GM23338 (cell line): ENCODE data around the gene COPB1. TPM values are rescaled to one million over a fixed set of nuclear protein-coding genes. Genes with fewer than 3 reads are reported as not detected.

Source experiments
- ATAC-seq: fragments of 200-7000 bp; cut with Tn5 transposase; 3 replicates; pipeline ENCODE4 v1.9.1; 2020
- DNase-seq: peaks from one replicate; pipeline ENCODE4 v3.0.0-alpha.2; 2015; ENCODE audit warnings: low spot score
- H2AFZ ChIP-seq: fragments of 200-600 bp; sonication (generic); 2 replicates; pipeline ENCODE4 v1.8.0; 2016; ENCODE audit warnings: antibody characterized with exemption, mild to moderate bottlenecking, moderate library complexity
- H3F3A ChIP-seq: fragments of 200-600 bp; sonication (generic); replicated peaks from 2 replicates; pipeline ENCODE4 v1.8.0; 2017; ENCODE audit warnings: antibody characterized with exemption, mixed run types, low read depth
- H3K27ac ChIP-seq: fragments of 200-600 bp; sonication (generic); 2 replicates; pipeline ENCODE4 v1.6.1; 2016; ENCODE audit warnings: low read depth
- H3K27me3 ChIP-seq: fragments of 200-600 bp; sonication (generic); 2 replicates; pipeline ENCODE4 v1.8.0; 2016; ENCODE audit warnings: mild to moderate bottlenecking, mixed run types, moderate library complexity; ENCODE audit not compliant: insufficient read depth
- H3K36me3 ChIP-seq: fragments of 200-600 bp; sonication (generic); 2 replicates; pipeline ENCODE4 v1.8.0; 2016; ENCODE audit warnings: mild to moderate bottlenecking; ENCODE audit not compliant: insufficient read depth
- H3K4me1 ChIP-seq: fragments of 200-600 bp; sonication (generic); 2 replicates; pipeline ENCODE4 v1.8.0; 2016; ENCODE audit warnings: mild to moderate bottlenecking, moderate library complexity; ENCODE audit not compliant: insufficient read depth
- H3K4me2 ChIP-seq: fragments of 200-600 bp; sonication (generic); 2 replicates; pipeline ENCODE4 v1.7.1; 2017; ENCODE audit warnings: mixed run types
- H3K4me3 ChIP-seq: fragments of 200-600 bp; sonication (generic); 2 replicates; pipeline ENCODE4 v1.6.1; 2016; ENCODE audit warnings: mixed run types
- H3K79me2 ChIP-seq: fragments of 200-600 bp; sonication (generic); replicated peaks from 2 replicates; pipeline ENCODE4 v1.8.0; 2017; ENCODE audit warnings: mild to moderate bottlenecking; ENCODE audit not compliant: insufficient read depth
- H3K9me2 ChIP-seq: fragments of 200-600 bp; sonication (generic); 2 replicates; pipeline ENCODE4 v1.8.0; 2017; ENCODE audit not compliant: insufficient read depth
- H4K20me1 ChIP-seq: fragments of 200-600 bp; sonication (generic); replicated peaks from 2 replicates; pipeline ENCODE4 v1.8.0; 2017; ENCODE audit warnings: mild to moderate bottlenecking; ENCODE audit not compliant: insufficient read depth
- H3K27ac Mint-ChIP-seq: 2 replicates; pipeline ENCODE4 v1.8.0; 2020; ENCODE audit warnings: inconsistent platforms, mild to moderate bottlenecking, moderate library complexity, mixed read lengths
- H3K27me3 Mint-ChIP-seq: 3 replicates; pipeline ENCODE4 v1.8.0; 2022; ENCODE audit warnings: low read depth, mild to moderate bottlenecking, moderate library complexity, mixed read lengths, inconsistent platforms; ENCODE audit not compliant: insufficient read depth, poor library complexity
- H3K36me3 Mint-ChIP-seq: 3 replicates; pipeline ENCODE4 v1.8.0; 2021; ENCODE audit warnings: low read depth, mild to moderate bottlenecking, inconsistent platforms, moderate library complexity, mixed read lengths
- H3K4me1 Mint-ChIP-seq: 3 replicates; pipeline ENCODE4 v1.8.0; 2020; ENCODE audit warnings: mild to moderate bottlenecking, inconsistent platforms, mixed read lengths
- H3K4me3 Mint-ChIP-seq: 3 replicates; pipeline ENCODE4 v1.8.0; 2021; ENCODE audit warnings: moderate library complexity, mild to moderate bottlenecking, inconsistent platforms, mixed read lengths
- H3K9me3 Mint-ChIP-seq: 3 replicates; pipeline ENCODE4 v1.8.0; 2020; ENCODE audit warnings: moderate library complexity, mild to moderate bottlenecking, inconsistent platforms, mixed read lengths
- CREB1 ChIP-seq: fragments of 250-450 bp; sonication (Bioruptor Pico); IDR thresholded peaks from 2 replicates; pipeline ENCODE4 v1.5.0; 2020; ENCODE audit warnings: low read depth, mild to moderate bottlenecking, moderate library complexity
- CTCF ChIP-seq, 2 experiments: fragments of 200-600 bp in 1 of 2; sonication (generic) in 1 of 2; conservative IDR thresholded peaks; 2 replicates each; pipeline versions ENCODE4 v1.5.1 to v1.6.1; 2016 to 2017; ENCODE audit warnings: antibody characterized with exemption in 2 of 2, low read depth in 2 of 2, mild to moderate bottlenecking in 2 of 2, moderate library complexity in 1 of 2
- EZH2 ChIP-seq: fragments of 200-600 bp; sonication (generic); IDR thresholded peaks from one replicate; pipeline ENCODE4 v1.8.0; 2017; ENCODE audit warnings: antibody characterized with exemption, mild to moderate bottlenecking, low read depth; ENCODE audit not compliant: unreplicated experiment
- EZH2phosphoT487 ChIP-seq: fragments of 200-600 bp; sonication (generic); IDR thresholded peaks from one replicate; pipeline ENCODE4 v1.8.1; 2018; ENCODE audit warnings: antibody characterized with exemption; ENCODE audit not compliant: unreplicated experiment
- JUNB ChIP-seq: IDR thresholded peaks from one replicate; pipeline ENCODE4 v1.6.1; 2016; ENCODE audit warnings: antibody characterized with exemption; ENCODE audit not compliant: unreplicated experiment
- NANOG ChIP-seq: IDR thresholded peaks from 2 replicates; pipeline ENCODE4 v1.6.1; 2016; ENCODE audit warnings: antibody characterized with exemption, borderline replicate concordance
- REST ChIP-seq: IDR thresholded peaks from one replicate; pipeline ENCODE4 v1.6.1; 2018; ENCODE audit warnings: antibody characterized with exemption; ENCODE audit not compliant: unreplicated experiment
- ZNF114 ChIP-seq: fragments of 250-450 bp; sonication (Bioruptor Pico); IDR thresholded peaks from 2 replicates; pipeline ENCODE4 v1.5.0; 2020; ENCODE audit warnings: mild to moderate bottlenecking, moderate library complexity
- ZNF331 ChIP-seq: fragments of 250-450 bp; sonication (Bioruptor Pico); IDR thresholded peaks from 2 replicates; pipeline ENCODE4 v1.5.0; 2020; ENCODE audit warnings: low read depth, mild to moderate bottlenecking, moderate library complexity
- ZNF462 ChIP-seq: fragments of 250-450 bp; sonication (Bioruptor Pico); IDR thresholded peaks from 2 replicates; pipeline ENCODE4 v1.5.0; 2020; ENCODE audit warnings: mild to moderate bottlenecking, moderate library complexity
- polyA plus RNA-seq: library from polyadenylated mRNA; unstranded; fragments of >200 nt; fragmentation: Nextera tagmentation; extraction: Ambion mirVana; gene quantifications from 2 replicates; pipeline ENCODE4 v1.2.1, GENCODE V29; 2016
- total RNA-seq: library from RNA; depleted of rRNA; stranded (reverse); fragments of >200 nt; shearing (Covaris generic); gene quantifications from 2 replicates; pipeline ENCODE4 v1.2.3, GENCODE V29; 2014

The COPB1 gene
- total and polyA plus RNA-seq, 2 experiments from 2014 or later = 42.3 to 104 TPM

GRCh38 chr11:14519597-14519916 lies 19.9 kb upstream of the COPB1 start (continued):
- TF ChIP-seq CTCF (conservative IDR thresholded peaks at IDR 0.05; ENCODE audit: low read depth in 2 of 2) (no peak), NANOG (no peak), EZH2 (no peak), ZNF114 (no peak), EZH2phosphoT487 (no peak), REST (no peak), ZNF331 (CRISPR knock-in tag) (no peak), JUNB (no peak)

DNA sequence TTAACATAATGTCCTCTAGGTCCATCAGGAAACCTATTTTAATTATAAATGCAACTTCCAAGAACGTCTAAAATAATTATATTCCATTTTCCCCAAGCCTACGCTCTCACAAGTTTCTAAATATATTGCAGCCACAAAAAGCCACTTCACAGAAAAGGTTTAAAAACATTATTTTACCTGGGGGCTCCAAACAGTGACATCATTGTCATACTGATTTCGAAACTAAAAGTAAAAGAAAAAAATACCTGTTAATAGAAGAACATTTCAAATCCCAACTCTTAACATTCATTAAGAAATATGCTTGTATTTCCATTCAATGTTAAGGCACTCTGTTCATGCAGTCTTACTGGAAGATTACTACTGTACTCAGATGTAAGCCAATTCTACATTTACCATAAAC lies 19.2 kb upstream of the COPB1 start:
- no peaks in the 10 kb centered on the region for H3K9me2 ChIP-seq
- peaks cover 15% of the 10 kb centered on the region for H3K4me1 Mint-ChIP-seq
- H3K36me3 ChIP-seq = peaks cover 23% of the 10 kb centered on the region; the same call in 1 of the 2 replicates
- peak overlapping the region; percentile 97 for H3K4me3 Mint-ChIP-seq
- peak overlapping the region; percentile 97 for H3K4me3 ChIP-seq
- peak overlapping the region; percentile 96 for H3K4me2 ChIP-seq
- H3F3A ChIP-seq = 0 out of 2 replicates have a peak, but pooled peaks cover 3% of the 10 kb centered on the region
- peaks cover 19% of the 10 kb centered on the region for H3K79me2 ChIP-seq
- H3K27me3 ChIP-seq = no peaks in the 10 kb centered on the region
- no peaks in the 10 kb centered on the region for H4K20me1 ChIP-seq
- H3K4me1 ChIP-seq = peaks cover 8% of the 10 kb centered on the region
- H3K27me3 Mint-ChIP-seq = peaks cover 6% of the 10 kb centered on the region
- no peak overlapping the region for H3K27ac Mint-ChIP-seq
- H2AFZ ChIP-seq = no peak overlapping the region
- no peak overlapping the region for H3K27ac ChIP-seq
- H3K36me3 Mint-ChIP-seq = peaks cover 36% of the 10 kb centered on the region
- no peaks in the 10 kb centered on the region for H3K9me3 Mint-ChIP-seq
- no peak for DNase-seq
- no peak for ATAC-seq
- TF ChIP-seq EZH2 = no peak
- no peak for TF ChIP-seq CTCF (conservative IDR thresholded peaks at IDR 0.05; ENCODE audit: low read depth in 2 of 2)
- no peak for TF ChIP-seq ZNF462
- no peak for TF ChIP-seq JUNB
- no peak for TF ChIP-seq ZNF331 (CRISPR knock-in tag)
- TF ChIP-seq CREB1 (CRISPR knock-in tag) = no peak
